Measurements from ENCODE around the gene NAT14.
"Not testable (repeated sequence)": the region's sequence is repeated elsewhere in the genome, so short reads cannot be mapped to it uniquely, and the experiment has no call there.

NAT14 gene

GRCh38 chr19:55526216-55527196, 41.5 kb downstream of the NAT14 start:
- Mint-ChIP-seq H3K27me3 (no peaks in the 10 kb centered on the region), H3K36me3 (no peaks in the 10 kb centered on the region), H3K9me3 (no peaks in the 10 kb centered on the region), H3K27ac (no peak overlapping the region), H3K4me1 (no peaks in the 10 kb centered on the region), H3K4me3 (no peak overlapping the region)

- Mint-ChIP-seq H3K36me3 (no peaks in the 10 kb centered on the region), H3K4me3 (no peak overlapping the region), H3K27me3 (no peaks in the 10 kb centered on the region), H3K4me1 (no peaks in the 10 kb centered on the region), H3K9me3 (no peaks in the 10 kb centered on the region), H3K27ac (no peak overlapping the region)
Measured at GRCh38 chr19:55527197-55528029, 42.4 kb downstream of the NAT14 start.

GRCh38 chr19:55528030-55528803, 43.2 kb downstream of the NAT14 start:
- no peaks in the 10 kb centered on the region for H3K9me3 Mint-ChIP-seq
- H3K27ac Mint-ChIP-seq, result no peak overlapping the region
- no peaks in the 10 kb centered on the region for H3K4me1 Mint-ChIP-seq
- H3K36me3 Mint-ChIP-seq, result no peaks in the 10 kb centered on the region
- H3K4me3 Mint-ChIP-seq, result no peak overlapping the region
- H3K27me3 Mint-ChIP-seq, result no peaks in the 10 kb centered on the region

GRCh38 chr19:55529636-55530234, 44.7 kb downstream of the NAT14 start:
- Mint-ChIP-seq H3K4me3 (no peak overlapping the region), H3K36me3 (no peaks in the 10 kb centered on the region)

GRCh38 chr19:55530996-55531395, 46.0 kb downstream of the NAT14 start:
- Mint-ChIP-seq H3K4me1 (no peaks in the 10 kb centered on the region), H3K4me3 (no peak overlapping the region), H3K36me3 (no peaks in the 10 kb centered on the region), H3K9me3 (no peaks in the 10 kb centered on the region), H3K27me3 (no peaks in the 10 kb centered on the region), H3K27ac (no peak overlapping the region)

More at GRCh38 chr19:55529636-55530234, 44.7 kb downstream of the NAT14 start:
- Mint-ChIP-seq H3K9me3 (no peaks in the 10 kb centered on the region), H3K27me3 (no peaks in the 10 kb centered on the region), H3K27ac (no peak overlapping the region), H3K4me1 (no peaks in the 10 kb centered on the region)

- not testable (repeated sequence) for H3K27ac Mint-ChIP-seq
Measured at GRCh38 chr19:55534280-55534679, 49.3 kb downstream of the NAT14 start.

GRCh38 chr19:55535173-55535964, 50.4 kb downstream of the NAT14 start:
- no peak overlapping the region for H3K27ac Mint-ChIP-seq
- H3K36me3 Mint-ChIP-seq, result no peaks in the 10 kb centered on the region
- H3K4me1 Mint-ChIP-seq, result no peaks in the 10 kb centered on the region
- H3K27me3 Mint-ChIP-seq, result no peaks in the 10 kb centered on the region
- H3K9me3 Mint-ChIP-seq, result no peaks in the 10 kb centered on the region
- H3K4me3 Mint-ChIP-seq, result no peak overlapping the region

More at GRCh38 chr19:55534280-55534679, 49.3 kb downstream of the NAT14 start:
- H3K9me3 Mint-ChIP-seq, H3K4me3 Mint-ChIP-seq, H3K27me3 Mint-ChIP-seq, H3K4me1 Mint-ChIP-seq, H3K36me3 Mint-ChIP-seq: not testable (repeated sequence)

- H3K27ac Mint-ChIP-seq, result no peak overlapping the region
Measured at GRCh38 chr19:55535965-55536350, 51.0 kb downstream of the NAT14 start.

GRCh38 chr19:55536366-55536765, 51.4 kb downstream of the NAT14 start:
- Mint-ChIP-seq H3K9me3 (no peaks in the 10 kb centered on the region), H3K27ac (no peak overlapping the region), H3K4me3 (no peak overlapping the region), H3K27me3 (no peaks in the 10 kb centered on the region), H3K4me1 (no peaks in the 10 kb centered on the region), H3K36me3 (no peaks in the 10 kb centered on the region)

More at GRCh38 chr19:55535965-55536350, 51.0 kb downstream of the NAT14 start:
- Mint-ChIP-seq H3K27me3 (no peaks in the 10 kb centered on the region), H3K4me3 (no peak overlapping the region), H3K4me1 (no peaks in the 10 kb centered on the region), H3K36me3 (no peaks in the 10 kb centered on the region), H3K9me3 (no peaks in the 10 kb centered on the region)

Measured in activated naive CD4-positive, alpha-beta T cell treated with anti-CD3 and anti-CD28 coated beads, Interleukin-2, amount 50 U/mL, for 24 hours (primary cell).